ENCODE data around the gene OTUD5.
A peak's percentile ranks its signal among the peaks of the same experiment; 100 is the strongest.

Gene OTUD5

DNA sequence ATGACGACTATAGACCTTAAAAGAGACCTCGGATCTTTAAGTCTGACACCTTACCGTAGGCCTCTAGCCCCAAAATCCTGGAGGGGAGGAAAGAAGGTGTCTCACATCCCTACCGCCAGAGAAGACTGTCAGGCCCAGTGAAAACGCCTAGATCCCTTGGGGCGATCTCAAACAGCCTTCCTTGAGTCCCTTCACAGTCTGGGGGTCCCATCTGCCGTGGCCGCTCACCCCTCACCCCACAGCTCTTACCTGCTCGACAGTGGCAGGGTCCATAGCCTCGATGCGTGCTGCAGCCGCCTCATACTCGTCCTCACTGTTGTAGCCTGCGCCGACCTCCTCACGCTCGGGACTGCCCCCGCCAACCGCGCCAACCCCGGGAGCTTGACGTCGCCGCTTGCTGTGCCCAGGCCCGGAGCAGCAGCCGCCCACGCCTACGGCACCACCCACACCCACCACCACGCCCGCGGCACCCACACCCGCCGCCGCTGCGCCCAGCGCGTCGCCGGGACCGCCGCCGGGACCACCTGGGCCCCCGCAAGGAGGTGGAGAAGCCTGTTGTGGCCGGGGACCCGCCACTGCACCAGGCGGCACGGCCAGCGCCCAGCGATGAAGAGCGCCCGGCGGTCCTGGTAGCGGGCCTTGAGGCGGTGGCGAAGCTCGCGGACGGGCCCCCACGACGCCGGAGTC is 536 bp downstream of the OTUD5 start:
- DNase-seq (ENCODE audit: extremely low read depth, low read depth): no peak
- H3K4me3 ChIP-seq (replicated peaks; ENCODE audit: low read depth, low read length): peak overlapping the region; percentile 62
- TF ChIP-seq, protein P1, sequence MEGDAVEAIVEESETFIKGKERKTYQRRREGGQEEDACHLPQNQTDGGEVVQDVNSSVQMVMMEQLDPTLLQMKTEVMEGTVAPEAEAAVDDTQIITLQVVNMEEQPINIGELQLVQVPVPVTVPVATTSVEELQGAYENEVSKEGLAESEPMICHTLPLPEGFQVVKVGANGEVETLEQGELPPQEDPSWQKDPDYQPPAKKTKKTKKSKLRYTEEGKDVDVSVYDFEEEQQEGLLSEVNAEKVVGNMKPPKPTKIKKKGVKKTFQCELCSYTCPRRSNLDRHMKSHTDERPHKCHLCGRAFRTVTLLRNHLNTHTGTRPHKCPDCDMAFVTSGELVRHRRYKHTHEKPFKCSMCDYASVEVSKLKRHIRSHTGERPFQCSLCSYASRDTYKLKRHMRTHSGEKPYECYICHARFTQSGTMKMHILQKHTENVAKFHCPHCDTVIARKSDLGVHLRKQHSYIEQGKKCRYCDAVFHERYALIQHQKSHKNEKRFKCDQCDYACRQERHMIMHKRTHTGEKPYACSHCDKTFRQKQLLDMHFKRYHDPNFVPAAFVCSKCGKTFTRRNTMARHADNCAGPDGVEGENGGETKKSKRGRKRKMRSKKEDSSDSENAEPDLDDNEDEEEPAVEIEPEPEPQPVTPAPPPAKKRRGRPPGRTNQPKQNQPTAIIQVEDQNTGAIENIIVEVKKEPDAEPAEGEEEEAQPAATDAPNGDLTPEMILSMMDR (IDR thresholded peaks at IDR 0.05; ENCODE audit: low read depth, low read length, missing control alignments): no peak

DNA sequence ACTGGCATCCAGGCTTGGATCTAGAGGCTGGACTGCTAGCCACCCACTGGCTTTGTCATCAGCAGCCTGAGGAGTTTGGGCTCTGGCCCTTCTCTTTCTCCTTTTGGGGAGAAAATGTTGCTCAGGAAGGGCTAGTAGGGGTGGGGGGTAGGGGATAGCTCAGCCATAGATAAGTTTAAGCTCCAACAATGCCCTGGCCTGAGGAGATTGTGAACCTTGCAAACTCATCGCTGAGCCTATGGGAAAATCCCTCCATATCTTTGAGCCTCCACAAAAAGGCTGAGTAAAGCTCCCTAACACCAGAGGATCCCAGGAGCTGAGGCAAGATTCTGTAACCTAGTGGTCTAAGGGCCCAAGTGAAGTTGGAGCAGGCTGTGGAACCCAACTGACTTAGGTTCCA is 8.8 kb downstream of the OTUD5 start:
- no peak for DNase-seq (ENCODE audit: extremely low read depth, low read depth)
- TF ChIP-seq, protein P1 (IDR thresholded peaks at IDR 0.05; ENCODE audit: low read depth, low read length, missing control alignments): no peak
- no peak overlapping the region for H3K4me3 ChIP-seq (replicated peaks; ENCODE audit: low read depth, low read length)

DNA sequence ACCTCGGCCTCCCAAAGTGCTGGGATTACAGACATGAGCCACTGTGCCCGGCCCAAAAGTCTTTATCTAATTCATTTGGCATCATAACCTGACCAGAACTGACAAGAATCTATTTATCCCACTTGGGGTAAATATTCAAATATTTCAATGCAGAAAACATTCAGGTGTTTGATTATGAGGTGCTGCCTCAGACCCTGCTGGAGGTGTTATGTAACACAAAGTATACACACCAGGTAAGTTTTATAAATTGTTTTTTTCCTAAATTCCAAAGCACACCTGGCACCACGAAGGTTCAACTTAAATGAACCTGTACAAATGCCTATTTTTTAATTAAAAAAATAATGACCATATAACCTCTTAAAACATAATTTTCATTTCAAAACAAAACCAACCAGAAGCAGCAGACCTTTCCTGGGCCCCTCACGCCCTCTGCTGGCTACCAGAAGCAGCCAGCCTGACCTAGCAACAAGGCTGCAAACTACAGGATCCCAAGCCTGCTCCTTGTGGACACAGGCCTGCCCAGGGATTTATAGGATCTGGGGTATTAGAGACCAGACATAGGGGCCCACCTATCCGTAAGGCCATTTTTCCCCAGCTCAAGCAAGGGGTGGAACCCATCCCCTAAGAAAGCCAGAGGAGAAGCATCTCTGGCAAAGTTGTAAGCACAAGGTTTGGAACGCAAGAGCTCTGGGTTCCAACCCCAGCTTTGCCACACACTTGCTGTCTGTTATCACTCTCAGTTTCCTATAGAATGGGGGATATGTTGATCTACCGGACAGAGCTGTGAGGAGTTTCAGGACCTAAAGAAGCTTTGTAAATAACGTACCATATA is 11.7 kb downstream of the OTUD5 start:
- TF ChIP-seq, protein P1 (IDR thresholded peaks at IDR 0.05; ENCODE audit: low read depth, low read length, missing control alignments): peak; percentile 76
- no peak for DNase-seq (ENCODE audit: extremely low read depth, low read depth)
- H3K4me3 ChIP-seq (replicated peaks; ENCODE audit: low read depth, low read length): no peak overlapping the region

DNA sequence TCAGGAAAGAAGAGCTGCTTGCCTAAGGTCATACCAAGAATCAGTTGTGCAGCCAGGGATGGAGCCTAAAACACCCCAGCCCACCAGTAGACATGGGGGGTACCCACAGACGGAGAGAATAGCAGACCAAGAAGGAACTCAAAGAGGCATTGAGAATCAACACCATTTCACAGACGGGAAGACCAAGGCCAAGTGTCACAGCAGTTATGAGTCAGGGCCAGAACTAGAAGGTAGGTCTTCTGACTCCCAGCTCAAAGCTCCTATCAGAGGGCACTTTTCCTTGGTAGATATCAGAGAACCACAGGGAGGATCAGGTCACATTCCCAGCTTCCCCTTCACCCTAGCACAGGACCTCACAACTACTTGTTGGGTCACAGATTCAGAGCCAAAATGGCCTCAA is 14.5 kb downstream of the OTUD5 start:
- TF ChIP-seq, protein P1 (IDR thresholded peaks at IDR 0.05; ENCODE audit: low read depth, low read length, missing control alignments): no peak
- H3K4me3 ChIP-seq (replicated peaks; ENCODE audit: low read depth, low read length): no peak overlapping the region
- DNase-seq (ENCODE audit: extremely low read depth, low read depth): no peak

DNA sequence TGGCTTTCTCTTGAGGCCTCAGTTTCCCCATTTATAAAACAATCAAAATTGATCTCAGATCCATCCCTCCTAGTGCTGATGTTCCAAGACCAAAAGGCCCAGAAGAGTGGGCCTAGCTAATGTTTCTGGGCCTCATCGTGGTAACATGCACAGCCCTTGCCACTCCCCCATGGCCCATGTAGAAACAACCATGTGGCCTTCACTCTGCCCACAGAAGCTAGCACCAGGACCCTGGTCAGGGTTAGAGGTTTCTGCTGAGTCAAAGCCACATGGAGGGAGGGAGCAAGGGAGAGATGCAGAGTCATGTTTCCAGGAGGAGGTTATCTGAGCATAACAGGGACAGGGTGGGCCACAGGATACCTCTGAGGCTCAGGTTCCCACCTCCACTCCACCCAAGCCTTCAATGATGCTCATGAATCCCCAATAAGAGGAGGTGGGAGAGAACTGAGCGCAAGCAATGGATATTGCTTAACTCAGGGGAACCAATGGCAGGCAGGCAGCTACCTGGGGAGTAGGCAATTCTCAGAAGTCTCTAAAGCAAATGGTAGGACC is 16.9 kb downstream of the OTUD5 start:
- no peak for DNase-seq (ENCODE audit: extremely low read depth, low read depth)
- no peak overlapping the region for H3K4me3 ChIP-seq (replicated peaks; ENCODE audit: low read depth, low read length)
- TF ChIP-seq, protein P1 (IDR thresholded peaks at IDR 0.05; ENCODE audit: low read depth, low read length, missing control alignments): no peak

DNA sequence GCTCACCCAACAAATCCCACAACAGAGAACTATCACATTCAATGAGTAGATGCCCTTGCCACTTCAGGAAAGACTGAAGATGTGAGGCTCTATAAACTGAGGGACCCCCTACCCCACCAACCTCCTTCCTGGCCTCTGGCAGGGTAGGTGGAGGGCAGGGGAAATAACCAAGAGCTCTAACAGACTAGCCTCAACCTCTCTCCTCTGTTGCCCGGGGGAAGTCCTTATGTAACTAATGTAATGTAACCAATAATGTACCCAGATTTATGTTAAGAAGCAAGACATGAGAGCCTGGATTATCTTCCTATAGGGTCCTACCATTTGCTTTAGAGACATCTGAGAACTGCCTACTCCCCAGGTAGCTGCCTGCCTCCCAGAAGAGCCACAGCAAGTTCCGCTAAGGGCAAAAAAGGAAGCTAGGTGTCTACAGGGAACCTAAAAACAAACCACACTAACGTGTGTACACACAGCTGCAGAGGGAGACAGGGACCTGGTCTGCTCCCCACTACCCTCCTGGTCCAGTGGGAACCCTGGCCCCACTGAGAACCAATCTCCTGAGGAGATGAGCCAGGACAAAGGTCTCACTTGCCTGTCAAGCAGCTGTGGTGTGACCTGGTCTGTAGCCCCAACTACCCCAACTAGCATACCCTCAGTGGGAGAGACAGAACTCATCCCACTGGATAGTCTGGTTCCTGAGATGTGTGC is 17.7 kb downstream of the OTUD5 start:
- TF ChIP-seq, protein P1 (IDR thresholded peaks at IDR 0.05; ENCODE audit: low read depth, low read length, missing control alignments): no peak
- DNase-seq (ENCODE audit: extremely low read depth, low read depth): no peak

More for the DNA sequence above, 17.7 kb downstream of the OTUD5 start:
- H3K4me3 ChIP-seq (replicated peaks; ENCODE audit: low read depth, low read length): no peak overlapping the region

Data from HFF-Myc (cell line).